Endothelial cell (in vitro differentiated cells): ENCODE results near the gene SAMD11. TPM values are rescaled to one million over a fixed set of nuclear protein-coding genes. Genes with fewer than 3 reads are reported as not detected.

Experiments
- DNase-seq: peaks from one replicate; pipeline ENCODE4 v3.0.0; 2021; ENCODE audit warnings: low spot score
- H3K27ac Mint-ChIP-seq: one replicate; pipeline ENCODE4 v1.8.0; 2021; ENCODE audit warnings: mixed read lengths, inconsistent platforms; ENCODE audit not compliant: unreplicated experiment
- H3K27me3 Mint-ChIP-seq: one replicate; pipeline ENCODE4 v1.8.0; 2021; ENCODE audit warnings: mild to moderate bottlenecking, moderate library complexity, mixed read lengths, inconsistent platforms; ENCODE audit not compliant: unreplicated experiment
- H3K36me3 Mint-ChIP-seq: one replicate; pipeline ENCODE4 v1.8.0; 2021; ENCODE audit warnings: mild to moderate bottlenecking, low read depth, mixed read lengths, inconsistent platforms; ENCODE audit not compliant: unreplicated experiment
- H3K4me1 Mint-ChIP-seq: one replicate; pipeline ENCODE4 v1.8.0; 2021; ENCODE audit warnings: mild to moderate bottlenecking, mixed read lengths, inconsistent platforms; ENCODE audit not compliant: unreplicated experiment
- H3K4me3 Mint-ChIP-seq: one replicate; pipeline ENCODE4 v1.8.0; 2021; ENCODE audit warnings: mild to moderate bottlenecking, mixed read lengths, inconsistent platforms; ENCODE audit not compliant: unreplicated experiment
- H3K9me3 Mint-ChIP-seq: one replicate; pipeline ENCODE4 v1.8.0; 2021; ENCODE audit warnings: mixed read lengths, inconsistent platforms; ENCODE audit not compliant: unreplicated experiment
- total RNA-seq: library from RNA; stranded (reverse); fragmentation: NEBNext Ultra II Directional; extraction: Animal tissue kit (Norgen Biotek cat#: 25700); gene quantifications from one replicate; pipeline ENCODE4 v1.2.1, GENCODE V29; 2021; ENCODE audit not compliant: unreplicated experiment
- TF ChIP-seq, protein P1 (sequence below): fragments of 200-600 bp; sonication (generic); IDR thresholded peaks from one replicate; pipeline ENCODE4 v1.5.0; 2021; ENCODE audit warnings: antibody characterized with exemption; ENCODE audit not compliant: unreplicated experiment

The SAMD11 gene
- total RNA-seq, 1 donor from 2014 or later = not detected

DNA sequence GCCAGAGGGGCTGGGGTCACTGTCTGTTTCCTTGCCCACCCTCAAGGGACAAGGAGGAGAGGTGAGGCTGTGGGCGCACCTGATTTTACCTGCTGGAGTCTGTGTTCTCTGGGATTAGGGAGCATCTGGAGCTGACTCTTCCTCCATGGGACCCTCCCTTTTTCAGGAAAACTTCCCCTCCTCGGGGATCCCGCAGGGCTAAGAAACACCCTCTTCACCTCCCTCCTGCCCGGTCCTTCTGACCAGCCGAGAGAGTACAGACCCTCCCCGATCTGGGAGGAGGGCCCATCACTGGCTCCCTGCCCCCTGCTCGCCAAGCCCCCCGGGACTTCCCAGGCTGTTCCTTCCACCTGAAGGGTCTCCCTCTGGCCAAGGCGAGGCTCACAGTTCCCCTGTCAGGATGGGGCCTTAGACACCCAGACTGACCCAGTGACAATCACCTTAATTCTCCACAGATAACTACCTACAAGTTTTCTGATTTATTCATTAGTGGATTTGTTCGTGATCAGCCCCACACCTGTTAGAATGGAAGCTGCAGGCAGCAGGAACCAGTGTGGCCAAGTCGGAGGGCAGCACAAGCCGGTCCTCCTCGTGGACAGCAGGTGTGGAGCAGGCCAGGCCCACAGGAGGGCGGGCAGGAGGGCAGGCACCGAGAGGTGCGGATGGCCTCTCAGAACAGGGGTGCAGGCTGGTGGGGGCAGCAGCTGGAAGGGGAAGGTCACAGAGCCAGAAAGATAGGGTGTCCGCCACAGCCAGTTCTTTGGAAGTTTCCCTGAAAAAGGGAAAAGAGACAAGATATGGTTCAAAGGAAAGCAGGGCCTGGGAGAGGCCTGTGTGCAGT lies 15.9 kb upstream of the SAMD11 start:
- H3K27ac Mint-ChIP-seq = no peak overlapping the region
- peaks cover 6% of the 10 kb centered on the region for H3K4me1 Mint-ChIP-seq
- TF ChIP-seq, protein P1, sequence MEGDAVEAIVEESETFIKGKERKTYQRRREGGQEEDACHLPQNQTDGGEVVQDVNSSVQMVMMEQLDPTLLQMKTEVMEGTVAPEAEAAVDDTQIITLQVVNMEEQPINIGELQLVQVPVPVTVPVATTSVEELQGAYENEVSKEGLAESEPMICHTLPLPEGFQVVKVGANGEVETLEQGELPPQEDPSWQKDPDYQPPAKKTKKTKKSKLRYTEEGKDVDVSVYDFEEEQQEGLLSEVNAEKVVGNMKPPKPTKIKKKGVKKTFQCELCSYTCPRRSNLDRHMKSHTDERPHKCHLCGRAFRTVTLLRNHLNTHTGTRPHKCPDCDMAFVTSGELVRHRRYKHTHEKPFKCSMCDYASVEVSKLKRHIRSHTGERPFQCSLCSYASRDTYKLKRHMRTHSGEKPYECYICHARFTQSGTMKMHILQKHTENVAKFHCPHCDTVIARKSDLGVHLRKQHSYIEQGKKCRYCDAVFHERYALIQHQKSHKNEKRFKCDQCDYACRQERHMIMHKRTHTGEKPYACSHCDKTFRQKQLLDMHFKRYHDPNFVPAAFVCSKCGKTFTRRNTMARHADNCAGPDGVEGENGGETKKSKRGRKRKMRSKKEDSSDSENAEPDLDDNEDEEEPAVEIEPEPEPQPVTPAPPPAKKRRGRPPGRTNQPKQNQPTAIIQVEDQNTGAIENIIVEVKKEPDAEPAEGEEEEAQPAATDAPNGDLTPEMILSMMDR = no peak
- DNase-seq = no peak
- peaks cover 11% of the 10 kb centered on the region for H3K27me3 Mint-ChIP-seq
- H3K36me3 Mint-ChIP-seq = no peaks in the 10 kb centered on the region
- H3K9me3 Mint-ChIP-seq = no peaks in the 10 kb centered on the region
- H3K4me3 Mint-ChIP-seq = no peak overlapping the region

DNA sequence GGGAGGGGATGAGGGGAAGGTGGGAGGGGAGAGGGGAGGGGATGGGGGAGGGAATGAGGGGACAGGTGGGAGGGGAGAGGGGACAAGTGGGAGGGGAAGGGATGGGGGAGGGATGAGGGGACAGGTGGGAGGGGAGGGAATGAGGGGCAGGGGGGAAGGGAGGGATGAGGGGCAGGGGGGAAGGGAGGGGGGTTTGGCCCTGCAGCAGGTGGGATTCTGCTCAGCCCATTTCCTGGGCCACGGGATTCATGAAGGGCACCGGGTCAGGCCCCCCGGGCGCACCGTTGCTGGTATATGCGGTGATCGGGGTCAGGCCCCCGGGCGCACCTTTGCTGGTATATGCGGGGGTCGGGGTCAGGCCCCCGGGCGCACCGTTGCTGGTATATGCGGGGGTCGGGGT lies 15.1 kb upstream of the SAMD11 start:
- Mint-ChIP-seq H3K9me3 (no peaks in the 10 kb centered on the region), H3K27me3 (peaks cover 12% of the 10 kb centered on the region), H3K36me3 (no peaks in the 10 kb centered on the region), H3K4me3 (no peak overlapping the region), H3K4me1 (peaks cover 6% of the 10 kb centered on the region), H3K27ac (no peak overlapping the region)
- TF ChIP-seq, protein P1 = no peak
- no peak for DNase-seq

DNA sequence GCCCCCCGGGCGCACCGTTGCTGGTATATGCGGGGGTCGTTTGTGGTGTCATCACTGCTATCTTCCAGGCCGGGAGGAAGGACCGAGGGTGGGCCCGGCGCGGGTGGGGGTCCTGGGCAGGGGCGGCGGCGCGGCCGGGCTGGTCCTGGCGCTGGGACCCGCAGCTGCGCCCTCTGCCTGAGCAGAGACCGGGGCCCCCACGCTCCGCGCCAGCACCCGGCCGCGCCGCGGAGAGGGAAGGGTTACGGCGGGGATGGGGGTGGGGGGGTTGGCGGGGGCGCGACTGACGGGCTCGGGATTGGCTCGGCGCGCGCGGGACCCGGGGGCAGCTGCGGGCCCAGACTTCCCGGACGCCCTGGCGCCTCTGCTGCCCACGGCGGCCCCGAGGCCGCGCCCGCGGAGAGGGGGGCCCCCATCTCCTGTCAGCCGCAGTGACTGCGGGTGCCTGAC lies 13.8 kb upstream of the SAMD11 start:
- peaks cover 6% of the 10 kb centered on the region for H3K4me1 Mint-ChIP-seq
- DNase-seq = peak; percentile 2

DNA sequence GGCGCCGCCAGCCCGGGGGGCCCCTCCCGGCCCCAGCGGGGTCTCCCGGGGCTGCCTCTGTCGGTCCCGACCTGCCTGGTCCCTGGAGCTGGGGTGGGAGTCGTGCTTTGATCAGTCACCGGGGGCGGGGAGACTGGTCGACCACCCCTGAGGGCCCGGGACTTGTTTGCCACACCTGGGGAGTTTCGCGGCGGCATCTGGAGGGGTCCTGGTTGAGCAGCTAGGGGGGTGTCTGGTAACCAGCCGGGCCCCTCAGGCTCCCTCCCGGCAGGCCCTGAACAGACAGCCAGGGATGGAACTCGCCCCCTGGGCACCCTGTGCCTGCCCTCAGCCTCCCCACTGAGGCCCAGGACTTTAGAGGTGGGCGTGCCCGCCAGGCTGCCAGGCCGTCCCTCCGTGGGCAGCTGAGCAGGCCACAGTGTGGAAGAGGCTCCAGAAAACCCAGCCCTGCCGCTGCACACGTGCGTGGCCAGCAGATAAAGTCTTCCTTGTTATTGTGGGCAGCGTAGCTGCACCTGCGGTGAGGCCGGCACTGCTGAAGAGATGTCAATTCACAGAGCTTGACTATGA lies 13.3 kb upstream of the SAMD11 start:
- no peak overlapping the region for H3K4me3 Mint-ChIP-seq
- DNase-seq = no peak
- H3K4me1 Mint-ChIP-seq = peaks cover 6% of the 10 kb centered on the region
- no peaks in the 10 kb centered on the region for H3K36me3 Mint-ChIP-seq
- TF ChIP-seq, protein P1 = no peak
- H3K27ac Mint-ChIP-seq = no peak overlapping the region
- peaks cover 14% of the 10 kb centered on the region for H3K27me3 Mint-ChIP-seq
- no peaks in the 10 kb centered on the region for H3K9me3 Mint-ChIP-seq

More for the DNA sequence above, 13.8 kb upstream of the SAMD11 start:
- Mint-ChIP-seq H3K27me3 (peaks cover 16% of the 10 kb centered on the region), H3K36me3 (no peaks in the 10 kb centered on the region), H3K4me3 (no peak overlapping the region), H3K27ac (no peak overlapping the region), H3K9me3 (no peaks in the 10 kb centered on the region)
- TF ChIP-seq, protein P1 = no peak
